Testis (tissue), 3 donors: ENCODE data around the gene PJA2. TPM values are rescaled to one million over a fixed set of nuclear protein-coding genes. Genes with fewer than 3 reads are reported as not detected.

ENCODE experiments used
- DNase-seq: peaks from one replicate; pipeline ENCODE4 v3.0.0-alpha.2; 2019
- H3K27ac ChIP-seq, 2 donors: fragments of 200-600 bp; sonication (generic); one replicate each; pipeline ENCODE4 v1.5.1; 2019
- H3K27me3 ChIP-seq: fragments of 200-600 bp; sonication (generic); one replicate; pipeline ENCODE4 v1.5.1; 2019
- H3K36me3 ChIP-seq: fragments of 200-600 bp; sonication (generic); one replicate; pipeline ENCODE4 v1.5.1; 2017; ENCODE audit warnings: low read depth; ENCODE audit errors: missing control alignments
- H3K4me1 ChIP-seq: fragments of 200-600 bp; sonication (generic); one replicate; pipeline ENCODE4 v1.5.1; 2019
- H3K4me3 ChIP-seq, 2 donors: fragments of 200-600 bp; sonication (generic); one replicate each; pipeline ENCODE4 v1.5.1; 2017 to 2019
- H3K9me3 ChIP-seq: fragments of 200-600 bp; sonication (generic); one replicate; pipeline ENCODE4 v1.5.1; 2017
- POLR2A ChIP-seq: fragments of 450-650 bp; IDR thresholded peaks from one replicate; pipeline ENCODE4 v1.6.1; 2017; ENCODE audit warnings: antibody characterized with exemption, mild to moderate bottlenecking, moderate library complexity
- WGBS, 2 donors: methylation state at CpG; one replicate each; pipeline ENCODE4 v1.1.5; 2018; 5-methylcytosine and 5-hydroxymethylcytosine counted together
- intact Hi-C: fragments of 100-400 bp; cut with DNase I; formaldehyde crosslinking; loops from one replicate; pipeline ENCODE4 v1.15.1; 2023; ENCODE audit warnings: low total_unique reads
- polyA plus RNA-seq: library from polyadenylated mRNA; stranded (reverse); fragments of 350-450 nt; fragmentation: Illumina TruSeq; extraction: RNeasy Lipid Tissue Mini Kit (QIAGEN cat#74804); gene quantifications from one replicate; pipeline ENCODE4 v1.2.3, GENCODE V29; 2014; ENCODE audit warnings: low read depth, low replicate concordance; ENCODE audit not compliant: insufficient read depth
- total RNA-seq, 2 donors: library from RNA; depleted of rRNA; stranded (reverse); fragments of >200 nt; gene quantifications; one replicate each; pipeline ENCODE4 v1.2.3, GENCODE V29; 2016
- TF ChIP-seq, protein P1 (sequence below), 3 experiments: fragments of 450-650 bp in 2 of 3; fragments of 200-600 bp in 1 of 3; sonication (generic) in 1 of 3; IDR thresholded peaks; one replicate each; pipeline ENCODE4 v1.5.1; 2016 to 2019; ENCODE audit warnings: antibody characterized with exemption in 3 of 3, mild to moderate bottlenecking in 2 of 3, moderate library complexity in 1 of 3

PJA2 gene
- total and polyA plus RNA-seq, 3 donors from 2014 or later: 77.3 to 112 (median 105) TPM

DNA sequence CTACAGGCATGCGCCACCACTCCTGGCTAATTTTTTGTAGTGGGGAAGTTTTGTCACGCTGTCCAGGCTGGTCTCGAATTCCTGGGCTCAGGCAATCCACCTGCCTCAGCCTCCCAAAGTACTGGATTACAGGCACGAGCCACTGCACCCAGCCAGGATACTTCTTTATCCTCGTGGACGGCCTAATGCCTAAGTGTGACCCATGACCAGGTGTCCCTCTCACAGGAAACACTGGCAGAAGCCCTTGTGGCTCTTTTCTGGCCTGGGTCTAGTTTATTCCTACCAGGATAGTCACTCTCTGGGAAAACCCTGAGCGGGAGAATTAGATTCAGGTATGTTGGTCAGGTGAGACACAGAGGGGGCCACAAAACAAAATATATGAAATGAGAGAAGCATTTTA is 90.4 kb downstream of the PJA2 start:
- DNase-seq: no peak
- TF ChIP-seq POLR2A: no peak
- TF ChIP-seq, protein P1, sequence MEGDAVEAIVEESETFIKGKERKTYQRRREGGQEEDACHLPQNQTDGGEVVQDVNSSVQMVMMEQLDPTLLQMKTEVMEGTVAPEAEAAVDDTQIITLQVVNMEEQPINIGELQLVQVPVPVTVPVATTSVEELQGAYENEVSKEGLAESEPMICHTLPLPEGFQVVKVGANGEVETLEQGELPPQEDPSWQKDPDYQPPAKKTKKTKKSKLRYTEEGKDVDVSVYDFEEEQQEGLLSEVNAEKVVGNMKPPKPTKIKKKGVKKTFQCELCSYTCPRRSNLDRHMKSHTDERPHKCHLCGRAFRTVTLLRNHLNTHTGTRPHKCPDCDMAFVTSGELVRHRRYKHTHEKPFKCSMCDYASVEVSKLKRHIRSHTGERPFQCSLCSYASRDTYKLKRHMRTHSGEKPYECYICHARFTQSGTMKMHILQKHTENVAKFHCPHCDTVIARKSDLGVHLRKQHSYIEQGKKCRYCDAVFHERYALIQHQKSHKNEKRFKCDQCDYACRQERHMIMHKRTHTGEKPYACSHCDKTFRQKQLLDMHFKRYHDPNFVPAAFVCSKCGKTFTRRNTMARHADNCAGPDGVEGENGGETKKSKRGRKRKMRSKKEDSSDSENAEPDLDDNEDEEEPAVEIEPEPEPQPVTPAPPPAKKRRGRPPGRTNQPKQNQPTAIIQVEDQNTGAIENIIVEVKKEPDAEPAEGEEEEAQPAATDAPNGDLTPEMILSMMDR (IDR thresholded peaks at IDR 0.05): no peak
- H3K36me3 ChIP-seq: no peaks in the 10 kb centered on the region
- H3K4me3 ChIP-seq: no peak overlapping the region
- no peaks in the 10 kb centered on the region for H3K27me3 ChIP-seq
- H3K27ac ChIP-seq: no peak overlapping the region
- intact Hi-C loops: no loop called here
- no peaks in the 10 kb centered on the region for H3K9me3 ChIP-seq
- WGBS, 2 donors: 99% methylated on average over 7 of the region's 7 CpGs
- peaks cover 5% of the 10 kb centered on the region for H3K4me1 ChIP-seq

DNA sequence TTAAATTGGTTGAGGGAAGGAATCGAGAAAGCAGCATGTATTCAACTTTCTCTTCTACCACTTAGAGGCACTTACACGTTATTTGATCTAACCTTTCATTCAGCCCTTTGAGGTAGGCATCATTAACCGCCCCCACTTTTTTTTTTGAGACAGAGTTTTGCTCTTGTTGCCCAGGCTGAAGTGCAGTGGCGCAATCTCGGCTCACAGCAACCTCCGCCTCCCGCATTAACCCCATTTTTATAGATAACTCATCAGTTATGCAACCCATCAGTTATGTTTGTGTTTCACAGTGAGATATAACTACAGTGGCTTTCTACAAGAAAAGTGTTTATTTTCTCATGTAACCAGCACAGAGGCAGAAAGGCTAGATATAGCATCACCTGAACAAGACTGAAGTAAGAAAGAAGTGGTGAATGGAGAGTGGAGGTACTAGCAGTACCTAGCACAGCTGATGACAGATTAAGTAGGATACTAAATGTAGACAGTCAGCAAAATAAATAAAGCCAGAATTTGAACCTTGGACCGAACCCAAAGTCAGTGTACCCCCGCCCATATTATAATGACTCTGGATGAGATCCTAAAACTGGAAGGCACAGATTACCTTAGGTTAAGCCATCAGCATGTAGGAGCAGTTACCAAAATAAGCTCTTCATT is 91.2 kb downstream of the PJA2 start:
- TF ChIP-seq, protein P1 (IDR thresholded peaks at IDR 0.05): no peak
- no peak for TF ChIP-seq POLR2A
- 92 to 94% methylated on average over 9 of the region's 9 CpGs for WGBS, 2 donors
- Histone ChIP-seq H3K9me3 (no peaks in the 10 kb centered on the region), H3K27me3 (no peaks in the 10 kb centered on the region), H3K4me3 (no peak overlapping the region), H3K27ac (no peak overlapping the region), H3K36me3 (no peaks in the 10 kb centered on the region), H3K4me1 (peaks cover 5% of the 10 kb centered on the region)
- DNase-seq: no peak
- intact Hi-C loops: no loop called here

DNA sequence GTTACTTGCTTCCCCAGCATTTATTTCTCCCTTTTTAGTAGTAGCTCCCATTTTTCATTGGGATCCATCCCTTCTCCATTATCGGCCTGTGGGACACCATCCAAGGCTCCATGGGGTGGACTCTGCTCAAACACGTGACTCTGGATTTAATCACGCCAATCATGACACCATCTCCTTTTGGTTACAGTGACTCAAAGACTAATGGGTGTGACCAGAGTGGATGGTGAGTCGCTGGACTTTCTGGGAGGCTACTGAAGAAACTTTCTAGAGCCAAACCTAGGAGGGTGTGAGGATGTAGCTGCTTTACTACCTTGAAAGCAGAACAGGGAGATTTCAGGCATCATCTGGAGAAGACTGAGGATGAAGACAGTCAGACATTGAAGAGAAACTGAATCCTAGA is 93.1 kb downstream of the PJA2 start:
- 88 to 91% methylated on average over 4 of the region's 4 CpGs for WGBS, 2 donors
- Histone ChIP-seq H3K4me3 (no peak overlapping the region), H3K4me1 (no peaks in the 10 kb centered on the region), H3K27me3 (no peaks in the 10 kb centered on the region), H3K36me3 (no peaks in the 10 kb centered on the region), H3K27ac (no peak overlapping the region), H3K9me3 (no peaks in the 10 kb centered on the region)
- no peak for TF ChIP-seq POLR2A
- TF ChIP-seq, protein P1 (IDR thresholded peaks at IDR 0.05): no peak
- intact Hi-C loops: no loop called here
- no peak for DNase-seq

DNA sequence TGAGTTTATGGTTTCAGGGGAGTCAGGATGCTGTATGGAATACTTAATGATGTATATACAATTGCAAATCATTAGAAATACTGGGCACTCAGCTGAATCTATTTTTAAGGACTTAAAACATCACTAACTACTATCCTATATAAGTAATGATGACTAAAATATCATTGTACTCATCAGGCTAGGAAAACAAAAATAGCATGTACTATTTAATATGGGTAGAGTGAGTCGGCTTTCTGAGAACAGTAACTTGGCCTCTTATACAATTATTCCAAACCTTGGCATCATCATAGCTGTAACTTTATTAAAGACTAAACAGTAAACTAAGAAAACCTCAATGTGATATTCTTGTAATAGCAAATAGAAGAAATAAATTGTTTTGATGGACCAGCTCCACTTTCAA is 94.5 kb downstream of the PJA2 start:
- 67 to 81% methylated on average over 1 of the region's 1 CpG for WGBS, 2 donors
- no peak for DNase-seq
- H3K36me3 ChIP-seq: no peaks in the 10 kb centered on the region

More for the DNA sequence above, 94.5 kb downstream of the PJA2 start:
- Histone ChIP-seq H3K9me3 (no peaks in the 10 kb centered on the region), H3K4me3 (no peak overlapping the region), H3K27me3 (no peaks in the 10 kb centered on the region), H3K27ac (no peak overlapping the region), H3K4me1 (no peaks in the 10 kb centered on the region)
- intact Hi-C loops: no loop called here
- TF ChIP-seq, protein P1 (IDR thresholded peaks at IDR 0.05): no peak
